ENCODE data around the gene MSI2.

Gene MSI2

GRCh38 chr17:57601143-57601735 lies 344.9 kb downstream of the MSI2 start:
- Histone ChIP-seq H3F3A (ENCODE audit: control insufficient read depth, insufficient read depth) (peaks cover 21% of the 10 kb centered on the region), H3K36me3 (ENCODE audit: control insufficient read depth, low read length) (peaks cover 36% of the 10 kb centered on the region), H4K20me1 (ENCODE audit: control insufficient read depth, insufficient read depth, low read depth, low read length) (no peaks in the 10 kb centered on the region), H3K27ac (ENCODE audit: low read depth, low read length) (no peak overlapping the region), H3K4me3 (ENCODE audit: low read length) (no peak overlapping the region), H3K9me3 (ENCODE audit: control insufficient read depth, insufficient read depth, low read length) (no peaks in the 10 kb centered on the region), H3K27me3 (ENCODE audit: control insufficient read depth, low read length) (no peaks in the 10 kb centered on the region), H3K9me2 (replicated peaks; ENCODE audit: control insufficient read depth, low read length) (no peaks in the 10 kb centered on the region), H3K4me1 (ENCODE audit: control insufficient read depth, low read length) (peaks cover 88% of the 10 kb centered on the region), H3K79me2 (ENCODE audit: control insufficient read depth, low read length) (no peaks in the 10 kb centered on the region), H3K4me2 (ENCODE audit: low read length) (no peak overlapping the region)
- TF ChIP-seq, protein P1, sequence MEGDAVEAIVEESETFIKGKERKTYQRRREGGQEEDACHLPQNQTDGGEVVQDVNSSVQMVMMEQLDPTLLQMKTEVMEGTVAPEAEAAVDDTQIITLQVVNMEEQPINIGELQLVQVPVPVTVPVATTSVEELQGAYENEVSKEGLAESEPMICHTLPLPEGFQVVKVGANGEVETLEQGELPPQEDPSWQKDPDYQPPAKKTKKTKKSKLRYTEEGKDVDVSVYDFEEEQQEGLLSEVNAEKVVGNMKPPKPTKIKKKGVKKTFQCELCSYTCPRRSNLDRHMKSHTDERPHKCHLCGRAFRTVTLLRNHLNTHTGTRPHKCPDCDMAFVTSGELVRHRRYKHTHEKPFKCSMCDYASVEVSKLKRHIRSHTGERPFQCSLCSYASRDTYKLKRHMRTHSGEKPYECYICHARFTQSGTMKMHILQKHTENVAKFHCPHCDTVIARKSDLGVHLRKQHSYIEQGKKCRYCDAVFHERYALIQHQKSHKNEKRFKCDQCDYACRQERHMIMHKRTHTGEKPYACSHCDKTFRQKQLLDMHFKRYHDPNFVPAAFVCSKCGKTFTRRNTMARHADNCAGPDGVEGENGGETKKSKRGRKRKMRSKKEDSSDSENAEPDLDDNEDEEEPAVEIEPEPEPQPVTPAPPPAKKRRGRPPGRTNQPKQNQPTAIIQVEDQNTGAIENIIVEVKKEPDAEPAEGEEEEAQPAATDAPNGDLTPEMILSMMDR (IDR thresholded peaks at IDR 0.05; ENCODE audit: low read depth, low read length, poor library complexity, severe bottlenecking): no peak
- no peak for TF ChIP-seq EZH2phosphoT487 (IDR thresholded peaks at IDR 0.05; ENCODE audit: borderline replicate concordance, low read length)

- TF ChIP-seq EZH2phosphoT487 (IDR thresholded peaks at IDR 0.05; ENCODE audit: borderline replicate concordance, low read length): no peak
- no peaks in the 10 kb centered on the region for H3K9me3 ChIP-seq (ENCODE audit: control insufficient read depth, insufficient read depth, low read length)
- peak overlapping the region; percentile 86 for H3K4me2 ChIP-seq (ENCODE audit: low read length)
- no peaks in the 10 kb centered on the region for H3K79me2 ChIP-seq (ENCODE audit: control insufficient read depth, low read length)
- no peaks in the 10 kb centered on the region for H4K20me1 ChIP-seq (ENCODE audit: control insufficient read depth, insufficient read depth, low read depth, low read length)
- peaks cover 37% of the 10 kb centered on the region for H3K36me3 ChIP-seq (ENCODE audit: control insufficient read depth, low read length)
- H3K4me3 ChIP-seq (ENCODE audit: low read length): peak overlapping the region; percentile 45; the same call in 1 of the 2 replicates
- peak overlapping the region; percentile 93 for H3K27ac ChIP-seq (ENCODE audit: low read depth, low read length)
- no peaks in the 10 kb centered on the region for H3K27me3 ChIP-seq (ENCODE audit: control insufficient read depth, low read length)
- H3K4me1 ChIP-seq (ENCODE audit: control insufficient read depth, low read length): peaks cover 94% of the 10 kb centered on the region
- no peaks in the 10 kb centered on the region for H3K9me2 ChIP-seq (replicated peaks; ENCODE audit: control insufficient read depth, low read length)
- H3F3A ChIP-seq (ENCODE audit: control insufficient read depth, insufficient read depth): peaks cover 19% of the 10 kb centered on the region
Measured at GRCh38 chr17:57602896-57603295, 346.6 kb downstream of the MSI2 start.

- Histone ChIP-seq H3F3A (ENCODE audit: control insufficient read depth, insufficient read depth) (peaks cover 19% of the 10 kb centered on the region), H3K9me3 (ENCODE audit: control insufficient read depth, insufficient read depth, low read length) (no peaks in the 10 kb centered on the region), H3K27me3 (ENCODE audit: control insufficient read depth, low read length) (no peaks in the 10 kb centered on the region), H3K79me2 (ENCODE audit: control insufficient read depth, low read length) (no peaks in the 10 kb centered on the region), H4K20me1 (ENCODE audit: control insufficient read depth, insufficient read depth, low read depth, low read length) (no peaks in the 10 kb centered on the region), H3K36me3 (ENCODE audit: control insufficient read depth, low read length) (peaks cover 33% of the 10 kb centered on the region), H3K27ac (ENCODE audit: low read depth, low read length) (peak overlapping the region; percentile 93), H3K4me2 (ENCODE audit: low read length) (peak overlapping the region; percentile 86), H3K4me3 (ENCODE audit: low read length) (peak overlapping the region; percentile 45), H3K9me2 (replicated peaks; ENCODE audit: control insufficient read depth, low read length) (no peaks in the 10 kb centered on the region), H3K4me1 (ENCODE audit: control insufficient read depth, low read length) (peaks cover 87% of the 10 kb centered on the region)
- TF ChIP-seq EZH2phosphoT487 (IDR thresholded peaks at IDR 0.05; ENCODE audit: borderline replicate concordance, low read length): no peak
- TF ChIP-seq, protein P1 (IDR thresholded peaks at IDR 0.05; ENCODE audit: low read depth, low read length, poor library complexity, severe bottlenecking): no peak
Measured at GRCh38 chr17:57603546-57603945, 347.2 kb downstream of the MSI2 start.

DNA sequence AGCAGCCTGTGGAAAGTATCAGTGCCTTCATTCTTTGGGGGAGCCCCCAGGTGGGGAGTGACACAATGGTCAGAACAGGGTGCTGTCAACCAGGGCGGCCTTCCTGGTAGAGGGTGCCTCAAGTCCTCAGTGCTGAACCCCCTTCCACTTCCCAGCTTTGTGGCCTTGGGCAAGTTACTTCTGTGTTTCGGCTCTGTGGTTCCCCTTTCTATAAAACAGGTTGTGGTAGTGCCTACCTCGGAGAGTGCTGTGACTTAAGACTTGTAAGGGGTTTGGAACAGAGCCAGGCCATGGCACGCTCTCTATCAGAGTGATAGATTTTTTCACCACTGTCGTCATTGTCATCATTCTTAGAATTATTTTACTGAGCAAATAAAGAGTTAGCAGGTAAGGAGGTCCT lies 347.7 kb downstream of the MSI2 start:
- Histone ChIP-seq H3F3A (ENCODE audit: control insufficient read depth, insufficient read depth) (peaks cover 19% of the 10 kb centered on the region), H3K4me2 (ENCODE audit: low read length) (peak overlapping the region; percentile 86), H3K79me2 (ENCODE audit: control insufficient read depth, low read length) (no peaks in the 10 kb centered on the region), H3K4me3 (ENCODE audit: low read length) (peak overlapping the region; percentile 63), H3K9me3 (ENCODE audit: control insufficient read depth, insufficient read depth, low read length) (no peaks in the 10 kb centered on the region), H3K9me2 (replicated peaks; ENCODE audit: control insufficient read depth, low read length) (no peaks in the 10 kb centered on the region), H3K27ac (ENCODE audit: low read depth, low read length) (peak overlapping the region; percentile 93), H4K20me1 (ENCODE audit: control insufficient read depth, insufficient read depth, low read depth, low read length) (no peaks in the 10 kb centered on the region), H3K4me1 (ENCODE audit: control insufficient read depth, low read length) (peaks cover 83% of the 10 kb centered on the region), H3K27me3 (ENCODE audit: control insufficient read depth, low read length) (no peaks in the 10 kb centered on the region), H3K36me3 (ENCODE audit: control insufficient read depth, low read length) (peaks cover 33% of the 10 kb centered on the region)
- TF ChIP-seq EZH2phosphoT487 (IDR thresholded peaks at IDR 0.05; ENCODE audit: borderline replicate concordance, low read length): no peak
- TF ChIP-seq, protein P1 (IDR thresholded peaks at IDR 0.05; ENCODE audit: low read depth, low read length, poor library complexity, severe bottlenecking): no peak

Measured in DOHH2 (cell line).